ENCODE data around the gene FBXW2.

The FBXW2 gene

GRCh38 chr9:120741191-120741590 is 52.0 kb downstream of the FBXW2 start:
- no peak for DNase-seq

DNA sequence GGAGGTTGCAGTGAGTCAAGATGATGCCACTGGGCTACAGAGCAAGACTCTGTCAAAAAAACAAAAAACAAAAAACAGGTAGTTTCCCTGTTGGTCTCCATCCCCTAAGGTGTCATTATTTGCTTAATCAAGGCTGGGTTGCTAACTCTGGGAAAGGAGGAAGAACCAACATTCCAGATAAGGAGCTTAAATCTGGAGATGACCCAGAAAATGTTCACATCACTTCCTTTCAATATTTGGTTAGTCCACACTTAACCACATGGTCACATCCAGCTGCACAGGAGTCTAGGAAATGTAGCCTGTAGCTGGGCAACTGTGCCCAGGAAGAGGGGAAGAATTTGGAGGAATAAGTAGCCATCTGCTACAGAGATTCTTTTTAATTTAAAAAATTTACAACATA is 53.1 kb downstream of the FBXW2 start:
- no peak for DNase-seq

DNA sequence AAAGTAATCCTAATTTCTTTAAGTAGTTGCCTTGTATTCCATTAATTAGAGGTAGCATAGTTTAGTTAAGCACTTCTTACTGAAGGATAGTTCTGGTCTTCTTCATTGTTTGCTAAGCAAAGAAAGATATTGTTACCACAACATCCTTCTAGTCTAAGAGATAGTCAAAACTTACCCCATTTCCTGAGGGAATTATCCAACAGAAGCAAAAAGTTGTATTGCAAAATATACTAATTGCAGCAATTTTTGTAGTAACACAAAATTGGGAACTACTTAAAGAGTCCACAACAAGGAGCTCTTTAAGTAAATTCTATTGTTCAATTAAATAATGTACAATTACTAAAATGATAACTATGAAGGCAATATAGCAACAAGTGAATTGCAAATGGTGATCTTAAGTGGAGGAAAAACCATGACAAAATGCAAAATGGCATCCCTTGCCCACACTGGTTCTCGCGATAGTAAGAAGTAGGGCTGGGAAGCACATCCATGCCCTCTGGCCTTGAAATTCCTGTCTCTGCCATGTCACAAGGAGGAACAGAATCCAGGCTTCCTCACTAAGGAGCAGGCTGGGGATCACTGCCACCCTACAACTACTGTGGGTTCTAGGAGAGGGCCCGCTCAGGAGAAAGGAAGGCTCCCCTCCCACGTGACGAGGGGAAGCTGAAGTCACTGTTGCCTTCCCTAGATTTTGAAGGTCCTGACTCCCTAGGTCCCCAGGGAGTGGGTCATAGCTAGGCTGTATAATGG is 55.6 kb downstream of the FBXW2 start:
- no peak for DNase-seq

- DNase-seq: no peak
Measured at GRCh38 chr9:120736881-120737280, 56.3 kb downstream of the FBXW2 start.

DNA sequence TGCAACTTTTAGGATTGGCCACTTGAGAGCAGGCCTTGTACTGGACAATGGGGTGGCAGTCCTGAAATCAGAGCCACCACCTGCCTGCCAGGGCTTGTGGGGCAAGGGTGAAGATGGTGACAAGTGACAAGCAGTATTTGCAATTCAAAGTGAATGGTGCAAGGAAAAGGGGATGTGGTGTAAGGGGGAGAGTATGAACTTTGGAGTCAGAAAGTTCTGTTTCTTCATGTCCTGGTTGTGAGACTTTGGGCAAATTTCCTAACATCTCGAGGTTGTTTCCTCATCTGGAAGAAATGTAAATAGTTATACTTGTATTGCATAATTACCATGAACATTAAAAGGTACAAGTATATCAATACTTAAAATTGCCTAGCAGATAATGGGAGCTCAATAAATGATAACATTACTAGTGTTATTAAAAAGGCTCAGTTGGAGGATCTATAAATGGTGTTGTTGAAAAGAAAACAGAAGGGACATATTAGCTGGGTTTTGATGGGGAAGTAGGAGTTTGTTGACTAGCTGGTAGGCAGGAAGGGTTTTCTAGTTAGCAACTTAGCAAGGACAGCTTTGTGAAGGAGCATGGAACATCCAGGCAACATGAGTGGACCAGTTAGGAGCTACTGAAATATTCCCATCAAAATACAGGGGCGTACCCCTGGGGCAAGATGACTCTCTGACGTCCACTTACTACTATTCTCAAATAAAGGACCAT is 57.6 kb downstream of the FBXW2 start:
- DNase-seq: no peak

- no peak for DNase-seq
Measured at GRCh38 chr9:120734607-120735410, 58.4 kb downstream of the FBXW2 start.

GRCh38 chr9:120733190-120733589 is 60.0 kb downstream of the FBXW2 start:
- DNase-seq: no peak

GRCh38 chr9:120730654-120731514 is 62.3 kb downstream of the FBXW2 start:
- DNase-seq: peak; percentile 93

- no peak for DNase-seq
Measured at GRCh38 chr9:120729791-120730241, 63.4 kb downstream of the FBXW2 start.

DNA sequence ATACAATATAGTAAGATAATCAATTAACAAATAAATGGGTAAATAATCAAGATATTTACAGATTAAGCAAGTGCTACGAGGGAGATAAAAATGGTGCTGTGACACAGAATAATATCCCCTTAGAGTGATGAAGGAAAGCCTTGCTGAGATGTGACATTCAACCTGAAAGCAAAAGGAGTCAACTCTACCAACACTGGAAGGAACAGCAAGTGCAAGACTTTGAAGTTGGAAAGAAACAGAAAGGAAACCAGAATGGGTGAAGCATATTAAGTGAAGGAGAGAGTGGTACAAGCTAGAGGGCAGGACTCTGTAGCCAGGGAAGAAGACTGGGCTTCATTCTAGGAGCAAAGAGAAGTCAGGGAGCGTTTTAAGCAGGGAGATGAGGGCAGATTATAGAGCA is 66.7 kb downstream of the FBXW2 start:
- no peak for DNase-seq

- DNase-seq: no peak
Measured at GRCh38 chr9:120725907-120726306, 67.3 kb downstream of the FBXW2 start.

DNA sequence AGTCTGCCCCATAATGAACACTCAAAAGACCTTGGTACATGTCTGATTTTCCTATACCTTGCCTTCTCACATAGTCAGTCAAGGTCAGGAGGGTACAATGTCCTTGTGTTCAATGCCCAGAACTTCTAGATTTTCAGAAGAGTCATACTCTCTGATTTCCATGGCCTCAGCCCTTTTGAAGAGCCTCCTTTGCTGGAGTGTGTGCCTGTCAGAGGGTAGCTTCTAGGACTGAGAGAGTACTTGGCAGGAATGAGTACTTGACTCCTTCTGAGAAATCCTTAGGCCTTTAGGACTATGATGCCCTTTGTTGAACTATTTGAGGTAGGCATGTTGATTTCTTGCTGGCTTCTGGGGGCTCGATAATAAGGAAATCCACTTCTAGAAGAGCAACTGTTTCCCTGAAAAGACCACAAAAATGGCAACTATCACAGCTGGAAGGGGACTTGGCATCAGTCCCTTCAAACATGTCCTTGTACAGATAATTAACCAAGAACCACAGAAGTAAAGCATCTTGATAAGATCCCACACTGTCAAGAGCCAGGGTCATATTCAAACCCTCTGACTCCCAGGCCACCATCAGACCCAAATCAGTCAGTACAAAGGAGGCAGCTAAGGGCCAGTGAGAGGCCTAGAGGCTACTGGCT is 68.3 kb downstream of the FBXW2 start:
- DNase-seq: no peak

- DNase-seq: no peak
Measured at GRCh38 chr9:120723565-120723964, 69.7 kb downstream of the FBXW2 start.

DNA sequence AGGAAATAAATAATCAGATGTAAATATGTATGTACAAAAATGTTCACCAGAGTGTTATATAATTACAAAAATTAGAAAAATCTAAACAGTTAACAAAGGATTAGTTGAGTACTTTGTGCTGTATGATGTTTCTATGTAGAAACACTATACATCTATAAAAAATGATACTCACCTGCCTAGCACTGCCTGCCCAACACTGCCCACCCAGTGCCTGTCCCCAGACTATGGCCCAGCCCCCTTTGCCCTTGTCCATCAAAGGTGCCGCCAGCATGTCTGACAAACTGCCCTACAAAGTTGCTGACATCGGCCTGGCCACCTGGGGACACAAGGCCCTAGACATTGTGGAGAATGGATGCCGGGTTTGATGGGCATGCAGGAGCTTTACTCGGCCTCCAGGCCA is 72.8 kb downstream of the FBXW2 start:
- DNase-seq: no peak

DNA sequence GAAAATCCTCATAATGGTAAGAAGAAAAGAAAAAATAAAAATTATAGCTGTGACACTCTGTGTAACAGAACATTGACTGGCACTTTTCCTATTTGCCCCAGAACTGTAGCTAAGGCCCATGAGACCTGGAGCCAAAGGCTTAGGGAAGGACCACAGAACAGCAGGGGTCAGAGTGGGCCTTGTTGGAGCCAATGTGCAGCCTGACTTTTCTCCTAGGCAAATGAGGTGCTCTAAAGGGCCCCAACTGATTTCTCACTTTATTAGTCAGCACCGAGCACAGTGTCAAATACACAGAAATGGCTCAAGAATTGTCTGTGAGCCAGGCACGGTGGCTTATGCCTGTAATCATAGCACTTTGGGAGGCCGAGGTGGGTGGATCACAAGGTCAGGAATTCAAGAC is 74.9 kb downstream of the FBXW2 start:
- no peak for DNase-seq

GRCh38 chr9:120717176-120717575 is 76.0 kb downstream of the FBXW2 start:
- no peak for DNase-seq

GRCh38 chr9:120716483-120716882 is 76.7 kb downstream of the FBXW2 start:
- DNase-seq: no peak

- DNase-seq: peak; percentile 82
Measured at GRCh38 chr9:120715389-120715924, 77.8 kb downstream of the FBXW2 start.

DNA sequence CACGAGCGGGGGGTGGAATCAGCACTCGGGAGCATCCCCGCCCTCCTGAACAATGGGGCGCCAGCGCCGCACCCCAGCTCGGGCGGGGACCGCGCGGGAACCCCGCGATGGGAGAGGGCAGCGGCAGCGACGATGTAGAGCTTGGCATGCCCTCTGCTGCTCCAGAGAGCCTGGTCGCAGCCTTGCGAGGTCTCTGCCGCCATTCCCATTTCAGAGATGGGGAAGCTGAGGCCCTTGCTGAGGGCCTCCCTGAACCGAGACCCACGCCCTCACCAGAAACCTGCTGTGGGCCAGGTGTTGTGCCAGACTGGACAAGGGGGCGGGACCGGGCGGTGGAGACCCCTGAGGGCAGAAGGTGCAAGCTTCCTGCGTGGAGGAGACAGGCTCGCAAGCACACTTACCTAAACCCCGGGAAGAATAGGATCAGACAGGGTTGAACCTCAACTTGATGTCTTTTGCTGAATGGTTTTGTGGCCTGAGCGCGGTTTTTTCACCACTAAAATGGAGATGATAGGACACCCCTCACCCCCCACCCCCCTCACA is 78.3 kb downstream of the FBXW2 start:
- DNase-seq: no peak

DNA sequence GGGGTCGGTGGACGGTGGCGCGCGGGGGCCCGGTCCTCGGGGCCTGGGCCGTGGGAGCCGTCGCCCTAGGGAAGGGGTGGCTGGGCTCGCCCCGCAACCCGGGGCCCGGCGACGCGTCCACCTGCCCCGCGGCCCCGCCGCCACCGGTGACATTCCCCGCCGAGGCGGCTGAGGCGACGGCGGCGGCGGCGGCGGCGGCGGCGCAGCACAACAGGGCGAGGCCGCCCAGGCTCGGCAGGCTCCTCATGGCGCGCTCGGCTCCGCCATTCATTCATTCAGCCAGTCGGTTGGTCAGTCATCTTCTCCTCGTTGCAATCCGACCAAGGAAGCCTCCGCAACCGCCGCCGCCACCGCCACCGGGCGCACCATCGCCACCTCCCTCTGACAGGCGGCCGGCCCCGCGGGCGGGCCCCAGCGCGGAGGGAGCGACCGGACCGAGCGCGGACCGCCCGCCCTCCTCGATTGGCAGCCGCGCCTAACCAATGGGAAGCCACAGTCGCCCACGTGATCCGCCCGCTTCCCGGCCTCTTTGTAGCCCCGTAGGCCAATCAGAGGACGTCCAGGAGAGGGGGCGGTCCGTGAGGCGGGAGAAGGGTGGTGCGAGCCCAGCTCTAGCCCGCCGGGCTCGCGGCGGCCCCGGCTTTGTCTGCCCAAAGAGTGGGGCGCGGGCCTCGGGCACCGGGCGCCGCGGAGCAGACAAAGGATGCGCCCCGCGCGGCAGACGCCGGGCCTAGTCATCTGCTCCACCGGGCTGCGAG is 78.9 kb downstream of the FBXW2 start, which contains the start of gene MEGF9:
MEGF9 (minus strand) TSS at position 383 of the 758 bp plus-strand sequence; CDS start at position 271, 112 bp downstream.
- peak; percentile 98 for DNase-seq

Measured in EL (cell line).